GM12878 (cell line): ENCODE measurements around the gene USP25. TPM values are rescaled to one million over a fixed set of nuclear protein-coding genes. Genes with fewer than 3 reads are reported as not detected.

ENCODE experiments used
- ATAC-seq: fragments of 200-7000 bp; cut with Tn5 transposase; 3 replicates; pipeline ENCODE4 v1.9.1; 2020; ENCODE audit warnings: mild to moderate bottlenecking, moderate library complexity
- BruUV-seq: library from RNA; stranded (reverse); fragments of 400-500 nt; replicated peaks from 2 replicates; lab custom pipeline; 2021; lab: Mats Ljungman, UMichigan
- CTCF ChIA-PET: fragments of 300-600 bp; sonication (Branson Sonifier 250); formaldehyde crosslinking; extraction: SDS; loops from one replicate; lab custom pipeline; 2021; ENCODE audit warnings: inconsistent platforms; lab: Yijun Ruan, JAX
- POLR2A ChIA-PET: fragments of 350-600 bp; formaldehyde crosslinking; extraction: SDS; loops from one replicate; lab custom pipeline; 2021; ENCODE audit warnings: inconsistent platforms; lab: Charles Lee
- RAD21 ChIA-PET: fragments of 300-600 bp; sonication (Branson Sonifier 250); formaldehyde crosslinking; loops from one replicate; lab custom pipeline; 2023; ENCODE audit warnings: antibody characterized with exemption; ENCODE audit not compliant: unreplicated experiment; lab: Charles Lee
- SMC1A ChIA-PET: fragments of 300-600 bp; sonication (Branson Sonifier 250); formaldehyde crosslinking; loops from one replicate; lab custom pipeline; 2023; ENCODE audit not compliant: unreplicated experiment, uncharacterized antibody; lab: Charles Lee
- DNase-seq: peaks from one replicate; pipeline ENCODE4 v3.0.0-alpha.2; 2011; ENCODE audit warnings: low read depth, low spot score
- FAIRE-seq: peaks from 3 replicates; lab custom pipeline; 2011; peaks lifted over from hg19 to GRCh38; lab: Jason Lieb, UNC
- H2AFZ ChIP-seq: 2 replicates; pipeline ENCODE4 v1.6.0; 2011; ENCODE audit warnings: low read depth, low read length, control low read depth; ENCODE audit not compliant: control insufficient read depth
- H3K27ac ChIP-seq: 2 replicates; pipeline ENCODE4 v1.5.1; 2011; ENCODE audit warnings: control low read depth; ENCODE audit not compliant: control insufficient read depth, insufficient read depth
- H3K27me3 ChIP-seq, 2 experiments: replicated peaks in 1 of 2; 2 replicates each; pipeline versions ENCODE4 v1.6.0 to v1.6.1; 2011; ENCODE audit warnings: low read length in 1 of 2; ENCODE audit not compliant: control insufficient read depth in 2 of 2, insufficient read depth in 2 of 2
- H3K36me3 ChIP-seq, 2 experiments: 2 replicates each; pipeline ENCODE4 v1.5.1; 2011; ENCODE audit warnings: low read length in 1 of 2; ENCODE audit not compliant: control insufficient read depth in 2 of 2, insufficient read depth in 2 of 2
- H3K4me1 ChIP-seq: 2 replicates; pipeline ENCODE4 v1.6.1; 2011; ENCODE audit warnings: mild to moderate bottlenecking, low read length, moderate library complexity, mixed read lengths; ENCODE audit not compliant: control insufficient read depth, insufficient read depth
- H3K4me2 ChIP-seq: 2 replicates; pipeline ENCODE4 v1.6.0; 2011; ENCODE audit warnings: control low read depth; ENCODE audit not compliant: control insufficient read depth, insufficient read depth
- H3K4me3 ChIP-seq: fragments of 200-600 bp; sonication (generic); 2 replicates; pipeline ENCODE4 v1.5.1; 2016
- H3K79me2 ChIP-seq: 2 replicates; pipeline ENCODE4 v1.6.0; 2011; ENCODE audit warnings: low read length; ENCODE audit not compliant: control insufficient read depth, insufficient read depth
- H3K9ac ChIP-seq: 2 replicates; pipeline ENCODE4 v1.8.0; 2011; ENCODE audit warnings: low read length, control low read depth, mixed read lengths; ENCODE audit not compliant: control insufficient read depth, insufficient read depth
- H3K9me3 ChIP-seq: replicated peaks from 3 replicates; pipeline ENCODE4 v1.5.1; 2011; ENCODE audit warnings: mild to moderate bottlenecking, low read length; ENCODE audit not compliant: control insufficient read depth, insufficient read depth
- H4K20me1 ChIP-seq: 2 replicates; pipeline ENCODE4 v1.6.0; 2011; ENCODE audit not compliant: control insufficient read depth, insufficient read depth
- CEBPB ChIP-seq, 2 experiments: fragments of 150-350 bp in 1 of 2; IDR thresholded peaks; 2 replicates each; pipeline ENCODE4 v1.6.1; 2012 to 2014; ENCODE audit warnings: low read depth in 2 of 2, low read length in 2 of 2, borderline replicate concordance in 1 of 2, inconsistent platforms in 1 of 2
- HDGF ChIP-seq: fragments of 450-650 bp; IDR thresholded peaks from 2 replicates; pipeline ENCODE4 v1.6.1; 2016; ENCODE audit warnings: antibody characterized with exemption
- NFIC ChIP-seq: IDR thresholded peaks from 2 replicates; pipeline ENCODE4 v1.6.1; 2012; ENCODE audit warnings: low read depth, mild to moderate bottlenecking, inconsistent platforms, low read length, moderate library complexity
- PAX8 ChIP-seq: fragments of 450-650 bp; IDR thresholded peaks from 2 replicates; pipeline ENCODE4 v1.6.1; 2017; ENCODE audit warnings: mild to moderate bottlenecking, moderate library complexity
- RCOR1 ChIP-seq: conservative IDR thresholded peaks from 2 replicates; pipeline ENCODE4 v1.6.1; 2012; ENCODE audit warnings: low read depth, low read length, improper control_type of control experiment
- SUPT20H ChIP-seq: IDR thresholded peaks from 2 replicates; pipeline ENCODE4 v1.6.1; 2011; ENCODE audit warnings: low read depth, mild to moderate bottlenecking, low read length, moderate library complexity, borderline replicate concordance; ENCODE audit not compliant: control insufficient read depth
- WRNIP1 ChIP-seq: IDR thresholded peaks from 2 replicates; pipeline ENCODE4 v1.6.1; 2011; ENCODE audit warnings: low read depth, low read length, improper control_type of control experiment, borderline replicate concordance
- whole genome bisulfite sequencing: methylation state at CpG from one replicate; pipeline ENCODE4 v1.1.6; 2016; ENCODE audit warnings: low lambda C conversion rate; ENCODE audit not compliant: insufficient replicate concordance, insufficient coverage; ENCODE audit errors: missing lambda C conversion rate; 5-methylcytosine and 5-hydroxymethylcytosine counted together
- in situ Hi-C: fragments of 300-500 bp; cut with MboI; formaldehyde crosslinking; loops from 9 replicates; pipeline ENCODE4 v1.14.3; 2018; ENCODE audit warnings: mixed read lengths
- intact Hi-C: fragments of 100-400 bp; cut with micrococcal nuclease; formaldehyde crosslinking; loops from one replicate; pipeline ENCODE4 v1.14.2; 2022; ENCODE audit not compliant: unreplicated experiment
- polyA plus RNA-seq, 11 experiments: library from polyadenylated mRNA; depleted of rRNA in 4 of 11; unstranded in 6 of 11; stranded (reverse) in 5 of 11; fragments of >200 nt; fragmentation: Nextera tagmentation in 4 of 11; fragmentation: Illumina TruSeq in 1 of 11; extraction: Ambion mirVana in 4 of 11; extraction: Trizol in 1 of 11; gene quantifications; 1 replicate in 1 of 11; 2 replicates in 10 of 11; pipeline versions ENCODE4 v1.2.1 to v1.2.3, GENCODE V29; 2011 to 2016; ENCODE audit warnings: inconsistent platforms in 2 of 11, missing spikeins in 2 of 11, low read depth in 1 of 11
- total RNA-seq, 4 experiments: library from RNA; depleted of rRNA in 3 of 4; stranded (reverse); fragments of >200 nt in 3 of 4; fragmentation: Illumina TruSeq in 1 of 4; extraction: Trizol in 1 of 4; gene quantifications; 2 replicates each; pipeline versions ENCODE4 v1.2.1 to v1.2.3, GENCODE V29; 2013 to 2021
- TF ChIP-seq, protein P1 (sequence below): IDR thresholded peaks from 2 replicates; pipeline ENCODE4 v1.6.1; 2011; ENCODE audit warnings: borderline replicate concordance, low read depth, mild to moderate bottlenecking, moderate library complexity, mixed read lengths, low read length; ENCODE audit not compliant: insufficient read depth; ENCODE audit errors: extremely low read length

The USP25 gene
- total and polyA plus RNA-seq, 10 of the 15 experiments (the other 5 are each of a cell fraction or from before 2014, with no cell fraction given) = 1.5 to 31.3 (median 23.4) TPM

DNA sequence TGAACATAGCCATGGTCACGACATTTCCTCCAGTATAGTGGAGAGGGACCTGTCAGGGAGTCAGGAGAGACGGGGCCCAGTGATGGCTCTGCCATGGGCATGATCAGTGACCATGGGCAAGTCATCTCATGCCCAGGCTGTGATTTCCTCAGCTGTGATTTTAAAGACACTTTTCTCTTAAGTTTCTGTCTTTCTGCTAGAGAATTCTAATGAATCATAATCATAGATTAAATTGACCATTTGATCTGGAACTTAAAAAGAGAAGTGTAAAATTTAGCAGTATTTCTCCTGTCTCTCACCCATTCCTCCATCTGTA is 112.7 kb downstream of the USP25 start:
- CTCF ChIA-PET = no interaction called here
- no peak overlapping the region for H3K9ac ChIP-seq
- H3K9me3 ChIP-seq = no peaks in the 10 kb centered on the region
- ATAC-seq = no peak
- 100% methylated on average over 2 of the region's 2 CpGs for WGBS
- intact Hi-C loops (no loop called here), in situ Hi-C loops (no loop called here)
- no peak overlapping the region for H3K4me3 ChIP-seq
- H3K36me3 ChIP-seq = peaks cover 0 to 4% of the 10 kb centered on the region in 2 experiments; a peak in 3 of 4 replicates
- SMC1A ChIA-PET = no interaction called here
- no peak for TF ChIP-seq WRNIP1
- TF ChIP-seq, all 136 proteins: peak for 0
- H3K79me2 ChIP-seq = no peaks in the 10 kb centered on the region
- H3K4me2 ChIP-seq = no peak overlapping the region
- BruUV-seq = no TSS peak
- H4K20me1 ChIP-seq = no peaks in the 10 kb centered on the region
- H3K27me3 ChIP-seq = no peaks in the 10 kb centered on the region
- no peaks in the 10 kb centered on the region for H3K4me1 ChIP-seq
- ChIA-PET POLR2A (no interaction called here), RAD21 (no interaction called here)
- no peak overlapping the region for H3K27ac ChIP-seq
- H2AFZ ChIP-seq = no peak overlapping the region
- FAIRE-seq (no peak), DNase-seq (no peak)

GRCh38 chr21:15843766-15844165 is 114.0 kb downstream of the USP25 start:
- intact Hi-C loops = no loop called here
- no peak for TF ChIP-seq CEBPB (IDR thresholded peaks at IDR 0.05; ENCODE audit: borderline replicate concordance in 1 of 2, low read depth in 2 of 2, low read length in 2 of 2)
- no peak for TF ChIP-seq RCOR1
- no peak for TF ChIP-seq SUPT20H
- TF ChIP-seq PAX8 = no peak
- TF ChIP-seq NFIC = no peak
- TF ChIP-seq, protein P1, sequence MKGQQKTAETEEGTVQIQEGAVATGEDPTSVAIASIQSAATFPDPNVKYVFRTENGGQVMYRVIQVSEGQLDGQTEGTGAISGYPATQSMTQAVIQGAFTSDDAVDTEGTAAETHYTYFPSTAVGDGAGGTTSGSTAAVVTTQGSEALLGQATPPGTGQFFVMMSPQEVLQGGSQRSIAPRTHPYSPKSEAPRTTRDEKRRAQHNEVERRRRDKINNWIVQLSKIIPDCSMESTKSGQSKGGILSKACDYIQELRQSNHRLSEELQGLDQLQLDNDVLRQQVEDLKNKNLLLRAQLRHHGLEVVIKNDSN = no peak
- TF ChIP-seq HDGF = no peak
- TF ChIP-seq, all 136 proteins: peak for 0
- no peak for FAIRE-seq

More at GRCh38 chr21:15843766-15844165, 114.0 kb downstream of the USP25 start:
- Histone ChIP-seq H3K36me3 (peaks cover 0 to 4% of the 10 kb centered on the region in 2 experiments; a peak in 3 of 4 replicates), H4K20me1 (no peaks in the 10 kb centered on the region), H2AFZ (no peak overlapping the region), H3K9me3 (no peaks in the 10 kb centered on the region), H3K27ac (no peak overlapping the region), H3K9ac (no peak overlapping the region), H3K4me2 (no peak overlapping the region), H3K4me1 (no peaks in the 10 kb centered on the region), H3K79me2 (no peaks in the 10 kb centered on the region), H3K4me3 (no peak overlapping the region), H3K27me3 (no peaks in the 10 kb centered on the region)
- ATAC-seq (no peak), DNase-seq (no peak)
- in situ Hi-C loops = no loop called here
- ChIA-PET POLR2A (no interaction called here), RAD21 (no interaction called here), SMC1A (interaction anchor here (0.7 to 0.9 kb wide), 2 partner anchors 15 to 27 kb away, joined by 3 read pairs; no protein-coding TSS in a partner anchor), CTCF (interaction anchor here (0.9 to 1.5 kb wide), 2 partner anchors 9 to 10 kb away, joined by 3 read pairs; no protein-coding TSS in a partner anchor)
- WGBS = 100% methylated on average over 1 of the region's 1 CpG
- BruUV-seq = no TSS peak
